GM12872 (cell line): Measurements from ENCODE around the gene ZZZ3.

ENCODE experiments used
- CTCF ChIP-seq: IDR thresholded peaks from 3 replicates; pipeline ENCODE4 v1.5.1; 2011; ENCODE audit warnings: low read depth, mild to moderate bottlenecking, low read length, moderate library complexity; ENCODE audit not compliant: insufficient read depth

ZZZ3 gene

GRCh38 chr1:77682460-77683159 lies at the start of gene ZZZ3:
TSS of gene ZZZ3 (minus strand) at chr1:77682658. CDS start at chr1:77633354, 49,304 bp downstream.
- no peak for TF ChIP-seq CTCF

GRCh38 chr1:77732090-77732489 lies 49.6 kb upstream of the ZZZ3 start:
- no peak for TF ChIP-seq CTCF

GRCh38 chr1:77725706-77726105 lies 43.2 kb upstream of the ZZZ3 start:
- TF ChIP-seq CTCF = no peak

GRCh38 chr1:77718181-77718580 lies 35.7 kb upstream of the ZZZ3 start:
- no peak for TF ChIP-seq CTCF

- no peak for TF ChIP-seq CTCF
Measured at GRCh38 chr1:77716065-77716464, 33.6 kb upstream of the ZZZ3 start.

GRCh38 chr1:77709727-77710126 lies 27.3 kb upstream of the ZZZ3 start:
- TF ChIP-seq CTCF = no peak

- no peak for TF ChIP-seq CTCF
Measured at GRCh38 chr1:77706321-77706720, 23.9 kb upstream of the ZZZ3 start.

- TF ChIP-seq CTCF = no peak
Measured at GRCh38 chr1:77704736-77705135, 22.3 kb upstream of the ZZZ3 start.
